Astrocyte of the hippocampus (primary cell): Measurements from ENCODE around the gene DKK3.

Experiments used
- DNase-seq: peaks from one replicate; pipeline ENCODE4 v3.0.0; 2011; ENCODE audit warnings: low read depth, low spot score

Gene DKK3

GRCh38 chr11:11946878-11947277 lies 61.5 kb downstream of the DKK3 start:
- DNase-seq: no peak

- DNase-seq: no peak
These were observed 62.2 kb downstream of the DKK3 start for GRCh38 chr11:11946180-11946579.

GRCh38 chr11:11944444-11944843 lies 64.0 kb downstream of the DKK3 start:
- DNase-seq: no peak

- no peak for DNase-seq
These were observed 65.8 kb downstream of the DKK3 start for GRCh38 chr11:11942668-11943067.

GRCh38 chr11:11940551-11940950 lies 67.9 kb downstream of the DKK3 start:
- DNase-seq: no peak

- DNase-seq: no peak
These were observed 70.5 kb downstream of the DKK3 start for GRCh38 chr11:11937957-11938356.

- no peak for DNase-seq
These were observed 71.0 kb downstream of the DKK3 start for GRCh38 chr11:11937433-11937832.

GRCh38 chr11:11935536-11935935 lies 72.9 kb downstream of the DKK3 start:
- DNase-seq: no peak

- peak; percentile 82 for DNase-seq
These were observed 76.9 kb downstream of the DKK3 start for GRCh38 chr11:11931461-11932055.

GRCh38 chr11:11929920-11930319 lies 78.5 kb downstream of the DKK3 start:
- no peak for DNase-seq

GRCh38 chr11:11923828-11924227 lies 84.6 kb downstream of the DKK3 start:
- no peak for DNase-seq

GRCh38 chr11:11916981-11917399 lies 91.4 kb downstream of the DKK3 start:
- peak; percentile 93 for DNase-seq

GRCh38 chr11:11915625-11916024 lies 92.8 kb downstream of the DKK3 start:
- no peak for DNase-seq

GRCh38 chr11:11913395-11913794 lies 95.0 kb downstream of the DKK3 start:
- DNase-seq: no peak
